Metanephros (tissue), 2 donors: Measurements from ENCODE around the gene LRP1. TPM values are rescaled to one million over a fixed set of nuclear protein-coding genes. Genes with fewer than 3 reads are reported as not detected.

Experiments
- small RNA-seq: library from RNA; depleted of rRNA; stranded (forward); fragments of <200 nt; gene quantifications from one replicate; pipeline ENCODE3, GENCODE V24; 2014; ENCODE audit warnings: low replicate concordance
- total RNA-seq: library from RNA; depleted of rRNA; stranded (reverse); fragments of >200 nt; gene quantifications from one replicate; pipeline ENCODE4 v1.2.3, GENCODE V29; 2014

The LRP1 gene
- total RNA-seq = 199 TPM

DNA sequence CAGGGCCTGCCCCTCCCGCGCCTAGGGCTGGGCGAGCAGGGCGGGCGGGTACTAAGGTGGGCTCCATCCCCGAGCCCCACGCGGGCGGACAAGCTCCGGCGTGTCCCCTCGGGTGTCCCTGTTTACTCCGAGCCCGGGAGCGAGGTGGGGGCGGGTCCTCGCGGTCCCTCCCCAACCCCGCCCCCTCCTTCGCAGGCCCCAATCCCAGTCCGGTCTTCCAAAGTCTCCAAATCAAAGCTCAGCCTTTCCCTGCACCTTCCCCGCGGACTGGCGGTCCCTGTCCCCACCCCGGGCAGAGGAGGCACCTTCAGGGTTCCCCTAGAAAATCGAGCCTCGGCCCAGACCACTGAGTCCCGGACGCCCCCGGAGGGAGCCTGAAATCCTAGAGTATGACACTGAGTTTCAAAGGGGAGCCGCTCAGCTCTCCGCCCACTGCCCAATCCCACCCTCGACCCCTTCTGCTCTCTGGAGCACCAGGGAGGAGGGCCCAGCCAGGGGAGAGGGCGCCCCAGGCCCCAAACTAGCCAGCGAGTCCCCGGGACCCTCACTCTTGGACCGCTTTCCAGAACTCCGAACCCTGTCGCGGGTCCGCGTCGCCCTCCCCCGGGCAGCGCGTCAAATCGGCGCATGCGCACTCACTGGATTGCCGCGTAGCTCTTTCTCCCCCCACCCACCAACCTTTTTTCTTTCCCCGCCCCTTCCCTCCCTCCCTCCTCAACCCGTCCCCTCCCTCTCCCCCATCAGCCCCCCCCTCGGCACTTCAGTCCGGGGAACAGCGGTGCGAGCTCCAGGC is at the start of gene LRP1:
TSS of gene LRP1 (plus strand) at position 758 of the 793 bp plus-strand sequence. CDS start 482 bp downstream, outside the sequence.

DNA sequence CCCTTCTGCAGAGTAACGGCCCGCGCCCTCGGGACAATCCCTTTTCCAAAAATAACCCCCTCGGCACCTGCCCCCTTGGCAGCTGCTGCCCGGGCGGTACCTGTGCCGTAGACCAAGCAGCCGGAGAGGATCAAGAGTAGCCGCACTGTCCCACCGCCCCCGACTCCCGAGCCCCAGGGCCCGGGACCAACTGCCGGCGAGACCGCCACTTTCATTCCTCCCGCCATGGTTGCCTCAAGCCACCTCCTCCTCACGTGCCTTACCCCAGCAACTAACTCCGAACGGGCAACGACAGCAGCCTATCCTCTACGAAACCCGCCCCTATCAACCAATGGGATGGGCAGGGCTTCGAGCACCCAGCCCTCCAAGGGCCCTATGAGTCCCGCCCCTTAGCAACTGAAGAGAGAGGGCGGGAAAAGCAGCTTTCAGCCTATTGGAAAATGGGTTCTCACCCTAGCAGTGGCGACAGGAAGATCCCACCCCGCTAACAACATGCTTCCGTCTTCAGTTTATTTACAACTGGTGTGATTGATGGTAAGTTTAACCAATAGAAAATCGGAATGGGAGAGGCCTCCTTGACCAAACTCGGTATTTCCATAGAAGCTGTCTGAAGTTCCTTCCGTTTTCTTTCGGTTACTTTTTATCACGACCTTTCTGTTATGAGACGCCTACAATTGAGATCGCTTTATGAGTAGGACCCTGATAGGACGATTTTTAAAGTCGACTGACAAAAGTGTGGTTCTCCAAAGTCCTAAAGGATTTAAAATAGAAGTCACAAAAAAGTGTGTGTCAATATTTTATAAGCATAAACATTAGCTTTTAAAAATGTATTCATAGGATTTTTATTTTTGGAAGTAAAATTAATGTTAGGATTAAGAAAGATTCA is 49.5 kb upstream of the LRP1 start, which contains the start of gene NEMP1:
TSS of gene NEMP1 (minus strand) at position 273 of the 886 bp plus-strand sequence. CDS start at position 227, 46 bp downstream.

DNA sequence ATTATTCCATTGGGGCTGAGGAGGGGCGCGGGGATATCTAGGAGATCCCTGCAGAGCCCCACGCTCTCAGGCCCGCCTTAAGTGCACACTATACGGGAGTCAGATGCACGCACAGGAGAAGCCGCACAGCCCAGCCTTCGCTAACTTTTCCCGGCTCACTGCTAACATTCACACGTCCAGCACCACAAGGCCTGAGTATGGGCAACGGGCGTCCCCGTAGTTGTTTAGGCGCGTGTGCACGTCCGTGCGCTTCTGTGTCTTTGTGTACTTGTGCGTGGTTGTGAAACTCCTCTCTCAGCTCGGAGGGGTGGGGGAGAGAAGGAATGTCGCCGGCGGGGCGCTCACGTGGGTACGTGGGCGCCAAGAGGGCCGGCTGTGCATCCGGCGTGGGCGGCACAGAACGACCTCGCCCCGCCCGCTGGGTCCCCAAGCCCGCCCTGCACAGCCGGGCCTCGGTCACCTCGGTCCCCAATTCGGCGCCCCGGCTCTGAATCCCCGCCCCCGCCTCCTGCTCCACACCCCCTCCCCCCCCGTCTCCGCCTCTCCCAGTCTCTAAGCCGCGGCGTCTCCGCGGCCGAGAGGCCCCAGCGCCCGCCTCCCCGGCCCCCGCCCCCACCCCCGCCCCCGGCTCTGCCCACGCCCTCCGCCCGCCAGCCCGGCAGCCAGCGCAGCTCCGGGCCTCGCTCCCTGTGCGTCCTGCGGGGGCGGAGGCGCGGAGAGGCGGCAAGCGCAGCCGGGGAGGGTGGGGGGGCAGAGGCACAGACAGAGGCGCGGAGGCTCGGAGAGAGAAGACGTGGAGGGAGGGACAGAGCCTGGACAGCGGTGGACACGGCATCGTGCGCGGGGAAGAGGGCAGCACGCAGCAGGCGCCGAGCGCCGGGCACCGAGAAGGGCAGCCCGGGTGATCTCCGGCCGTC is 39.7 kb upstream of the LRP1 start, which contains the start of gene NAB2:
TSS of gene NAB2 (plus strand) at position 761 of the 917 bp plus-strand sequence. CDS start 158 bp downstream, outside the sequence.

DNA sequence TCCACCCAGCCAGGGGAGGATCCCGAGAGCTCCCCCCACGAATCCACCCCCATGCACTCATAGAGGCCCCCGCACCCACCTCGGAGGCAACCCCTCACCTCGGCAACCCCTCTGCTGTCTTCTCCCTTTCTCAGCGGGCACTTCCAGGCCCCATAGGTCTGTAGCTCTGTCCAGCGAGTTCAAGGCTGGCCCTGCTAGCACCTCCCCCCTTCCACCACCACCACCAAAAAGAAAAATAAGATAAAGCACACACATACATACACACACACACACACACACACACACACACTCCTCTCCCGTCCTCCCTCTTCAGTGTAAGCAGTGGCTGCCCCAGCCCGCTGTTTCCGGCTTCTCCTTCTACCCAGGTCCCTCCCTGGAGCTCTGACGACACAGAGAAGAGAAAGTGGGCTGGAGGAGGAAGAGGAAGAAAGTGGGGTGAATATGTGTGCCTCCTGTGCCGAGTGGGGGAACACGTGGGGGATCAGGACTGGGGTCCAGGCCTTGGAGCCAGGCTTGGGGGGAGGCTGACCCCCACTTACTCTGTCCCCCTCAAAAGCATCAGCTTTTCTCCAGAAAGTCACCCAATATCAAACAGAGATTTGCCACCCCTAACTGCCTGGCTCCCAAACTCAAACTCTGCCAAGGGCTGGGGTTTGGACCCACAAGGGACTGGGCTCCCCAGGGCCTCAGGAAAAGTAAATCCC is 17.1 kb upstream of the LRP1 start, which contains the start of gene STAT6:
TSS of gene STAT6 (minus strand) at position 332 of the 704 bp plus-strand sequence. CDS start 3,084 bp downstream, outside the sequence.

DNA sequence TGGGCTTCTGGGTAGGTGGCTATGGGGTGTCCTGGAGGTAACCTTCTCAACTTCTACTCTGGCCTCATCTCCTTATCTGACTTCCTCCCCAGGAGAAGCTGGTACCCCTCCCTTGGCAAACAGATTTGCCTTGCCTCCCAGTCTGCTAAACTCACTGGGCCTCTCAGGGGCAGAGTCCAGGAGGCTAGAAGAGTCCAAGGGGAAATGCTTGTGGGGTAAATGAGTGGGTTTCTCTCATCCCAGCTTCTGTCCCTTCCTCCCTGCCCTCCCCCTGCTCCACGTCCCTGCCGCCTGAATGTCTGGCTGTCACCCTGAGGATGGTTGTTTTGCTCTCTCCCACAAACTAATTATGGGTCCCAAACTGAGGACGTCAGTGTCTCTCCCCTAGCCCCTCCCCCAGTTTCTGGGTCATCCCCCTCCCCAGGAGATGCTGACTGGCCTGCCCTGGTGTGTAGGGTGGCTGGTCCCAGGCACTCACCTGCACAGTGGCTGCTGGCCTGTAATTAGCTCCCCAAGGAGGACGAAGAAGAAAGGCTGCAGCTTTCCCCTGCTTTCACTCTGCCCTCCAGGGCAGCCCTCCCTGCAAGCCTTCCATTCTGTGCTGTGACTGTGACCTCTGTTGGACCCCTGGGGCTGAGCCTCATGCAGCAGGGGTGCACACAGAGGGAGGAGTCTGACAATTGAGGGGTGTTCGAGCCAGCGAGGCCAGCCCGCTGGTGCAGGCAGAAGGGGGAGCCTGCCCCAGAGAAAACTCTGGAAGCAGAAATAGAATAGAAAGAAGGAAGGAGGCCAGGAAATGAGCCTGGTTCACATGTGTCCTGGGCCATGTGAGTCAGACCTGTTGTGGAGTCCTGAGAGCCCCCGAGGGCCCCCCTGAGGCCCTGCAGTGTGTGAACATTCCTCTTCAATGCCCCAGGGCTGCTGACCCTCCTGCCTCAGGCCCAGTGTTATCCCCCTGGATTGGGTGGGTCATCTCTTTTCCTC is 19.0 kb downstream of the LRP1 start, which contains the start of gene LRP1-AS:
TSS of gene LRP1-AS (minus strand) at position 659 of the 984 bp plus-strand sequence.

DNA sequence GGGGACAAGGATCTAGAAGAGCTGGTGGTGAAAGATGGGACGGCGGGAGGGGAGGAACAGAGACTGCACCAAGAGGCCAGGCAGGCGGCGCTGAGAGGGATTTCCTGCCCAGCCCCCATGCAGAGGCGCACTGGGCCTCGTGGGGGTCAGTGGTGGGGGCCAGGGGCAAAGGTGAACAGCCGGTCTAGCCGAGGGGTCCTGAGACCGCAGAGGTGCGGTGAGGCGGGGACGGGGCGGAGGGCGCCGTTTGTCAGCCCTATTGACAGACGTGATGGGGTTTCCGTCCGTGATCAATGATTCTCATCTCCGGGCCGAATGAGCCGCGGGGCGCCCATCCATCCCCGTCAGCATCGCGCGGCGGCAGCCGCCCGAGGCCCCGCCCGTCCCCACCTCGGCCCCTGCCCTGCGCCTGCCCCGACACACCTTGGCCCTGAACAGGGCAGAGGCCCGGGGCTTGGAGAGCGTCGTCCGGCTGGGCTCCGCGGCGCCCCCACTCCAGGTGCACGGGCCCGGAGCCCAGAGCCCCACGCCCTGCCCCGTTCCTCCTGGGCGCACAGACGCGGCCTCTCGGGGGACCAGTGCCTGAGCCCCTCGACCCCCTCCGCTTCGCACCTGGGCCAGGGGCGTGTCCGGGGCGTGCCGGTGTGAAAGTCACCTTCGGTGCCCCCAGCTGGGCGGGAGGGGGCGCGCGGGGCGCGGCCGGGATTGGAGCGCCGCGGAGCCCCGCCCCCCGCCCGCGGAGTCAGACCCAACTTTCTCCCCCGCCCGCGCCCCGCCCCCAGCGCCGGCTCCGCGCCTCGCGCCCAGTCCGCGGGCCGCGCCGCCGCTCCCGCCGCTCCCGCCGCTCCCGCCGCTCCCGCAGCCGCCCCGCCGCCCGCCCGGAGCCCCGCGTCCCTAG is 88.0 kb downstream of the LRP1 start, which contains the start of gene NXPH4:
TSS of gene NXPH4 (plus strand) at position 781 of the 898 bp plus-strand sequence. CDS start 176 bp downstream, outside the sequence.

DNA sequence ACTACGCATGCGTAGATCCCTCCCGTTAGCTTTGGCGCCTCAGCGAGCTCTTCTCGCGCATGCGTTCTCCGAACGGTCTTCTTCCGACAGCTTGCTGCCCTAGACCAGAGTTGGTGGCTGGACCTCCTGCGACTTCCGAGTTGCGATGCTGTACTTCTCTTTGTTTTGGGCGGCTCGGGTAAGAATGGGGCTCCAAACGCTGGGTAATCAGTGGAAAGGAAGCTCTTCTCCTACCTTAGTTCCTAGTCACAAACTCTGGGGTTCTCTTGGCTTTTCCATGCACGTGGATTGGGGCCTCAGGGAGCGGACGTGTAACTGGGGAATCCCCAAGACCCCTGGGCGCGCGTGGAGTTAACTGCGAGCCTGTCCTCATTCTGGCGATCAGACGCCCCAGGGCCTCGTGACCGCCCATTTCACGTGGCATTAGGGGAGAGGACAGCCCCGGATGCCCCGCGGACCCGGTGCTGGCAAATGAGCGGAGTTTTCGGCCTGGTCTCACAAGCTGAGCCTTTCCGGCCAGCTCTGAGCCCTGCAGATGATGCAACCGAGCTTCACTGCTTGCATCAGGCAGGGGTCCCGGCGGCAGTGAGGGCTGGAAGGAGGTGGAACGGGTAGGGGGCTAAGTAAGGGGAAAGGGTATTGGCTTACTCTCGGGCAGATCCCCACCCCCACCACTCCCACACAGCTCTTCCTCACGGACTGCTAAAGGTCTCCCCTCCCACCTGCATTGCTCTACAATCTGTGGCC is 101.5 kb downstream of the LRP1 start, which contains the start of gene SHMT2:
TSS of gene SHMT2 (plus strand) at position 78 of the 747 bp plus-strand sequence. CDS start at position 146, 68 bp downstream.

DNA sequence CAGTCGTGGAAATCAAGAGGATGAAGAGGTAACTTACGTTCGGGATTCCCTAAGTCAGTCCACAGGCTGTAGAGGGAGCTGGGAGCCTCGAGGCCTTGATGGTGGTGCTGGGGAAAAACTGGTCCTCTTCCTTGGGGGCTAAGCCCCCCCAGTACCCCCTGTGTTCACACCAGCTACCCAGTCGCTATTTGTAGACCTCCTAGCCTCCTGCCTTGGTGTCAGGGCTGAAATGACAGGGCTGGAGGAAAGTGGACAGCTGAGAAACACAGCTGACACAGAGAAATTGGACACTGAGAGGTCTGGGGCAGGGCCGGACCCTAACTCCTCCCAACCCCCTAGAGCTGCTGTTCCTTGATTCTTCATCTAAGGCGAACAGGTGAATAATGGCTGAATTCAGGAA is 122.7 kb downstream of the LRP1 start, which contains the start of gene STAC3:
TSS of gene STAC3 (minus strand) at position 232 of the 400 bp plus-strand sequence. CDS start 1,551 bp downstream, outside the sequence.

Small RNA genes within 50 kb of the gene (small RNA-seq; reads per million reads assigned to genes)
- gene MIR1228 = not detected

Other genes with a start within 250 kb of the LRP1 start
- gene SDR9C7, start 194.1 kb upstream of the LRP1 start, total RNA-seq = not detected
- 1.1 TPM for gene RDH16, start 170.9 kb upstream of the LRP1 start, total RNA-seq
- 8.9 TPM for gene ZBTB39, start 121.9 kb upstream of the LRP1 start, total RNA-seq
- gene TAC3, start 112.0 kb upstream of the LRP1 start, total RNA-seq = 1.6 TPM
- gene MYO1A, start 78.4 kb upstream of the LRP1 start, total RNA-seq = 0.64 TPM
- 11.7 TPM for gene NEMP1, start 49.7 kb upstream of the LRP1 start, total RNA-seq
- 43.1 TPM for gene NAB2, start 39.4 kb upstream of the LRP1 start, total RNA-seq
- 90.6 TPM for gene STAT6, start 17.1 kb upstream of the LRP1 start, total RNA-seq
- gene LRP1-AS, start 19.1 kb downstream of the LRP1 start, total RNA-seq = not detected
- 8.5 TPM for gene NXPH4, start 88.3 kb downstream of the LRP1 start, total RNA-seq
- 77.4 TPM for gene SHMT2, start 101.2 kb downstream of the LRP1 start, total RNA-seq
- gene STAC3, start 122.7 kb downstream of the LRP1 start, total RNA-seq = 83.0 TPM